ENCODE results near the gene OSBPL7.
"Not testable (repeated sequence)": the region's sequence is repeated elsewhere in the genome, so short reads cannot be mapped to it uniquely, and the experiment has no call there.

OSBPL7 gene

DNA sequence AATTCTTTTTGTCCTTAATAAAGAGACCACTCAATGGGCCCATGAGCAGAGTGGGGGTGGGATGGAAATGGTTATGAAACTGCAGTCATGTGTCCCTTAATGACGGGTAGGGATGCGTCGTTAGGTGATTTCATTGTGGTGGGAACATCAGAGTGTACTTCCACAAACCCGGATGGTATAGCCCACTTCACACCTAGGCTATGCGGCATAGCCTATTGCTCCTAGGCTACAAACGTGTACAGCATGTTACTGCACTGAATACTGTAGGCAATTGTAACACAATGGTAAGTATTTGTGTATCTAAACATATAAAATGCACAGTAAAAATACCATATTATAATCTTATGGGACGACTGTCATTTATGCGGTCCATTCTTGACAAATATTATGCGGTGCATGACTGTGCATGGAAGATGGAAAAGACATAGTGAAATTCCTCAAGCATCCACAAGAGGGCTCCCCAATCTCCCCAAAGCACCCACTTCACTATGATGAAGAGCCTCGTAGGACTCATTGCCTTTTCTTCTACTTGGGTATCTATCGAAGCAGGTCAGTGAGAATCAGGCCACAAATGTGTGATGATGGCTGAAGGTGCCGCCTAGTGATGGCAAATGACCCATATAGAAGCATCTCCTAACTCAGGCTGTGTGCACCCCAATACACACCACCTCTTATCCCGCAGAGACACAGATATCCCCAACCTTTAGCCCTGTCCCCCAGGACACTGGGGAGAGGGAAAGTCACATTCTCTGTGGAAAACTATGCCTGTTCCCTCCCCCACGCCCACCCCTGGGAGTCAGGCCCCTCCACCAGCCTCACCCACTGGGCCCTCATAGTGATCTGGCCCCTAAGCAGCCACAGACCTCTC, 45.0 kb downstream of the OSBPL7 start:
- no peak overlapping the region for H2AFZ ChIP-seq (ENCODE audit: low read depth, low read length)
- no peaks in the 10 kb centered on the region for H3K9me3 ChIP-seq (ENCODE audit: low read length)
- no peak overlapping the region for H3K4me3 ChIP-seq (ENCODE audit: low read length)
- H3K4me1 ChIP-seq (ENCODE audit: insufficient read depth, low read length): no peaks in the 10 kb centered on the region
- peaks cover 11% of the 10 kb centered on the region for H3K27me3 ChIP-seq (ENCODE audit: insufficient read depth, low read length)
- no peaks in the 10 kb centered on the region for H3K36me3 ChIP-seq (ENCODE audit: insufficient read depth, low read length)

DNA sequence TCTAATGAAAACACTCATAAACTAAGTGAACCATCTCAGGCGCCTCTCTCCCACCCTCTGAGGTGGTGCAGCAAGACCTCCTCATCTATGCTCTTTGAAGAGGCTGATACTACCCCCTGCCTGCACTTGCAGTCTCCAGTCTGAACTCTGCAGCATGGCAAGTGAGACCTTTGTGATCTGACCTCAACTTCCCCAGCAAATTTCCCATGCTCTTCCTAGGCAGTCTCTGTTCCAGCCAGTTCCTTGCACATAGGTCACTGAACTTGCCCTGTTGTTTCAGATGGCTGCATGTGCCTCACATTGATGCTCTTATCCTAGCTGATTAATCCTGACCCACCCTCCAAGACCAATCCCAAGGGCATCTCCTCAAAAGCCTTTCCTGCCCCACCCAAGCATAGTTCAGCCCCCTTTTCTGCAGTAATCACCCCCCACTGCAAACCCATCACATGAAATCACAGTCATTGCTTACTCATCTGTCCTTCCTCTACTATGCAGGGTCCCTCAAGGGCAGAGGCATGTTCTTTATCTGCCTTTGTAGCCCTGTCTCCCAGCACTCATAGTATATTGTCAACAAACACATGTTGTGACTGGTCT, 46.5 kb downstream of the OSBPL7 start:
- H2AFZ ChIP-seq (ENCODE audit: low read depth, low read length): no peak overlapping the region
- H3K4me1 ChIP-seq (ENCODE audit: insufficient read depth, low read length): no peaks in the 10 kb centered on the region
- no peaks in the 10 kb centered on the region for H3K36me3 ChIP-seq (ENCODE audit: insufficient read depth, low read length)
- no peaks in the 10 kb centered on the region for H3K9me3 ChIP-seq (ENCODE audit: low read length)
- no peak overlapping the region for H3K4me3 ChIP-seq (ENCODE audit: low read length)
- peaks cover 3% of the 10 kb centered on the region for H3K27me3 ChIP-seq (ENCODE audit: insufficient read depth, low read length)

DNA sequence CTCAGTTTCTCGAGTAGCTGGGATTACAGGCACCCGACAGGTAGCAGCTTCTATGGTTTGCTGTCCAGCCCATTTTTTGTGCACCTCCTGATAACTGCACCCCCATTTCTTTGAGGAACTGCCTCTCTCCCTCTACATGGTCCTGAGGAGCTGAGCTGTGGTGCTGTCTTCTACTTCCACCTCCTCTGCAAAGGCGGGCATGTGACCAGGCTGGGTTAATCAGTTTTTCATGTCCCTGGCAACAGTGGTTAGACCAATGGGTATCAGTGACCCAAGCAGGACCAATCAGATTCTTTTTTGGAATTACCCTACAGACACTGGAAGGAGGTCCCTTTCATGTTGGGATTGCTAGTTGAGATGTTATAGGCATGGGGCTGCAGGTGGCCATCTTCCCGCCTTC, 47.3 kb downstream of the OSBPL7 start:
- Histone ChIP-seq H3K27me3 (ENCODE audit: insufficient read depth, low read length) (peaks cover 3% of the 10 kb centered on the region), H3K36me3 (ENCODE audit: insufficient read depth, low read length) (no peaks in the 10 kb centered on the region), H2AFZ (ENCODE audit: low read depth, low read length) (no peak overlapping the region), H3K4me3 (ENCODE audit: low read length) (no peak overlapping the region), H3K9me3 (ENCODE audit: low read length) (no peaks in the 10 kb centered on the region), H3K4me1 (ENCODE audit: insufficient read depth, low read length) (no peaks in the 10 kb centered on the region)

DNA sequence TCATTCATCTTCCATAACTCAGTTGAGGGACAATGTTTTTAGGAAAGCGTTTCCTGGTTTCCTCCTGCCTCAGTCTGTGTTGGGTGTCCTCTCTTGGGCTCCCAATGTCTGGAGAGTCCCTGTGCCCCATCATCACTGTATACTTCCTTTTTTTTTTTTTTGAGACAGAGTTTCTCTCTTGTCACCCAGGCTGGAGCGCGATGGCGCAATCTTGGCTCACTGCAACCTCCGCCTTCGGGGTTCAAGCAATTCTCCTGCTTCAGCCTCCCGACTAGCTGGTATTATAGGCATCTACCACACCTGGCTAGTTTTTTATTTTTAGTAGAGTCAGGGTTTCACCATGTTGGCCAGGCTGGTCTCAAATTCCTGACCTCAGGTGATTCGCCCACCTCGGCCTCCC, 47.9 kb downstream of the OSBPL7 start:
- not testable (repeated sequence) for H3K36me3 ChIP-seq (ENCODE audit: insufficient read depth, low read length); H3K4me3 ChIP-seq (ENCODE audit: low read length); H3K27me3 ChIP-seq (ENCODE audit: insufficient read depth, low read length)

DNA sequence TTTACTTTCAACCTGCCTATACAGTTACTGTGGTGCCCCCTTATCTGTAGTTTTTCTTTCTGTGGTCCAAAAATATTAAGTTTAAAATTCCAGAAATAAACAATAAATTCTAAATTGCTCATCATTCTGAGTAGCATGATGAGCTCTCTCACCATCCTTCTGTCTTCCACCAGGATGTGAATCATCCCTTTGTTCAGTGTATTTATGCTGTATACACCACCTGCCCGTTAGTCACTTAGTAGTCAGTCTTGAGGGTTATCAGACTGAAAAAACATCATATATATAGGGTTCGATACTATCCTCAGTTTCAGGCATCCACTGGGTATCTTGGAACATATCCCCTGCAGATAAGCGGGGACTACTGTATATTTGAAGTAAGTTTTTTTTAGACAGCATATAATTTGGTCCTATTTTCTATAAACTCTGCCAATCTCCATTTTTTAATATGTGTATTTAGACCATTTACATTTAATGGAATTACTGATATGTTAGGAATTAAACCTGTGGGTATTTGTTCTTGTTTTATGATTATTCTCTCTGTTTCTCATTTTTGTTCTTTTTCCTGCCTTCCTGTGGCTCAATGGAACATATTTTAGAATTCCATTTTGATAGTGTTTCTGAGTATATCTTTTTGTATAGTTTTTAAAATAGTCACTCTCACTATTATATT, 57.5 kb downstream of the OSBPL7 start:
- H3K27me3 ChIP-seq (ENCODE audit: insufficient read depth, low read length): peaks cover under 1% of the 10 kb centered on the region
- no peaks in the 10 kb centered on the region for H3K36me3 ChIP-seq (ENCODE audit: insufficient read depth, low read length)
- H3K9me3 ChIP-seq (ENCODE audit: low read length): peaks cover 5% of the 10 kb centered on the region
- H2AFZ ChIP-seq (ENCODE audit: low read depth, low read length): no peak overlapping the region
- H3K4me1 ChIP-seq (ENCODE audit: insufficient read depth, low read length): no peaks in the 10 kb centered on the region
- H3K4me3 ChIP-seq (ENCODE audit: low read length): no peak overlapping the region

More for the DNA sequence above, 47.9 kb downstream of the OSBPL7 start:
- H2AFZ ChIP-seq (ENCODE audit: low read depth, low read length); H3K4me1 ChIP-seq (ENCODE audit: insufficient read depth, low read length); H3K9me3 ChIP-seq (ENCODE audit: low read length): not testable (repeated sequence)

DNA sequence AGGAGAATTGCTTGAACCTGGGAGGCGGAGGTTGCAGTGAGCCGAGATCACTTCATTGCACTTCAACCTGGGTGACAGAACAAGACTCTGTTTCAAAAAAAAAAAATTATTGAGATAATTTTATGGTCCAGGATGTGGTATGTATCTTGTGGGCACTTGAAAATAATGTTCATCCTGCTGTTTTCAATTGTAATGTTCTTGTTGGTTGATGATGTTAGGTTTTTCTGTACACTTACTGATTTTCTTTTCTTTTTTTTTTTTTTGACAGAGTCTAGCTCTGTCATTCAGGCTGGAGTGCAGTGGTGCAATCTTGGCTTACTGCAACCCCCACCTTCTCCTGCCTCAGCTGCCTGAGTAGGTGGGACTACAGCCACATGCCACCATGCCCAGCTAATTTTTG, 58.9 kb downstream of the OSBPL7 start:
- peaks cover 4% of the 10 kb centered on the region for H3K27me3 ChIP-seq (ENCODE audit: insufficient read depth, low read length)
- peaks cover 6% of the 10 kb centered on the region for H3K9me3 ChIP-seq (ENCODE audit: low read length)
- H3K36me3 ChIP-seq (ENCODE audit: insufficient read depth, low read length): no peaks in the 10 kb centered on the region
- H3K4me3 ChIP-seq (ENCODE audit: low read length): no peak overlapping the region
- H2AFZ ChIP-seq (ENCODE audit: low read depth, low read length): no peak overlapping the region
- no peaks in the 10 kb centered on the region for H3K4me1 ChIP-seq (ENCODE audit: insufficient read depth, low read length)

DNA sequence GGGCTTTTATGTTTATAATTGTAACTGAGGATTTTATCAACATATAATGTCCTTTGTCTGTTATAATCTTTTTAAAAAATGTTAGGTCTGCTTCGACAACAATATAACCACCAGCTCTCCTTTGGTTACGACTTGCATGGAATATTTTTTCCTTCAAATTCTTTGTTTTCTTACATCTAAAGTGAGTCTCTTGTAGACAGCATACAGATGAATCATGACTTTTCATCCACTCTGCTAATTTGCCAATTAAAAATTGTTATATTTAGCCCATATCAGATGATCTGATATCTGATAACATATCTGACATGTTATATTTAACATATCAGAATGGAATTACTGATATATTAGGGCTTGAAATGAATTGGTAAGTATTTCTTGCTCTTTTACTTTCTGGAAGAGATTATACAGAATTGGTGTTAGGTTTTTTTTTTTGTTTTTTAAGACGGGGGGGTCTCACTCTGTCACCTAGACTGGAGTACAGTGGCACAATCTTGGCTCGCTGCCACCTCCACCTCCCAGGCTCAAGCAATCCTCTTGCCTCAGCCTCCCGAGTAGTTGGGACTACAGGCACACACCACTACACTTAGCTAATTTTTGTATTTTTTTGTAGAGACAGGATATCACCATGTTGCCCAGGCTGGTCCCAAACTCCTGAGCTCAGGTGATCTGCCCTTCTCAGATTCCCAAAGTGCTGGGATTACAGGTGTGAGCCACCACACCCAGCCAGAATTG, 61.0 kb downstream of the OSBPL7 start:
- no peak overlapping the region for H3K4me3 ChIP-seq (ENCODE audit: low read length)

DNA sequence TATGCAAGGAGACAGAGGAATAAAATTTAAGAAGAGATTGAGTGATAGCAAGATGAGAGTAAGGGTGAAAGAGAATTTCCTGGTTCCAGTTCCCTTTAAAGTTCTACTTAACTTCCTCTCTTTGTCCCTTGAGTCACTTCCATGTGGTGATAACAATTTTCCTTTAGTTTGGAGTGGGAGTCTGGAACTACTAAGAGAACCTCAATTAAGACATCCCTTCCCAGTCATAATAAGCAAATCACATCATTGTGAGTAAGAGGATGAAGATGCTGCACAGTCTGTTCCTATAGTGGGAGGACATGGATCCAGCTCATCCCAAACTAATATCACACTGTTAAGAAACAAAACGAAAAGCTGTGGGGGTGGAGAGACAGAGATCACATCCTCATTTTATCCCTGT, 64.2 kb downstream of the OSBPL7 start:
- Histone ChIP-seq H3K9me3 (ENCODE audit: low read length) (peaks cover 3% of the 10 kb centered on the region), H3K36me3 (ENCODE audit: insufficient read depth, low read length) (no peaks in the 10 kb centered on the region), H2AFZ (ENCODE audit: low read depth, low read length) (no peak overlapping the region), H3K27me3 (ENCODE audit: insufficient read depth, low read length) (peaks cover 13% of the 10 kb centered on the region), H3K4me1 (ENCODE audit: insufficient read depth, low read length) (no peaks in the 10 kb centered on the region), H3K4me3 (ENCODE audit: low read length) (no peak overlapping the region)

More for the DNA sequence above, 61.0 kb downstream of the OSBPL7 start:
- Histone ChIP-seq H3K4me1 (ENCODE audit: insufficient read depth, low read length) (no peaks in the 10 kb centered on the region), H2AFZ (ENCODE audit: low read depth, low read length) (no peak overlapping the region), H3K27me3 (ENCODE audit: insufficient read depth, low read length) (peaks cover 9% of the 10 kb centered on the region), H3K9me3 (ENCODE audit: low read length) (peaks cover 3% of the 10 kb centered on the region), H3K36me3 (ENCODE audit: insufficient read depth, low read length) (no peaks in the 10 kb centered on the region)
